RWPE2 (cell line): ENCODE measurements around the gene CHAF1B.
"Not testable (repeated sequence)": the region's sequence is repeated elsewhere in the genome, so short reads cannot be mapped to it uniquely, and the experiment has no call there.

Experiments
- ATAC-seq: fragments of 200-7000 bp; cut with Tn5 transposase; 3 replicates; pipeline ENCODE4 v1.9.1; 2021; ENCODE audit warnings: low read depth
- DNase-seq: peaks from one replicate; pipeline ENCODE4 v3.0.0-alpha.2; 2020; ENCODE audit warnings: low spot score
- H3K27ac ChIP-seq: fragments of 450-650 bp; 2 replicates; pipeline ENCODE4 v1.5.1; 2017; ENCODE audit warnings: mild to moderate bottlenecking; ENCODE audit not compliant: poor library complexity, severe bottlenecking
- H3K27me3 ChIP-seq: fragments of 250-450 bp; sonication (Bioruptor Pico); 2 replicates; pipeline ENCODE4 v1.5.1; 2021; ENCODE audit warnings: mild to moderate bottlenecking, moderate library complexity; ENCODE audit not compliant: insufficient read depth, poor library complexity, severe bottlenecking
- H3K36me3 ChIP-seq: fragments of 250-450 bp; sonication (Bioruptor Pico); 2 replicates; pipeline ENCODE4 v1.5.1; 2020; ENCODE audit warnings: low read depth, mild to moderate bottlenecking, moderate library complexity
- H3K4me1 ChIP-seq: fragments of 250-450 bp; sonication (Bioruptor Pico); 2 replicates; pipeline ENCODE4 v1.5.1; 2021; ENCODE audit warnings: mild to moderate bottlenecking, moderate library complexity; ENCODE audit not compliant: insufficient read depth, poor library complexity, severe bottlenecking
- H3K4me3 ChIP-seq: fragments of 250-450 bp; sonication (Bioruptor Pico); 2 replicates; pipeline ENCODE4 v1.5.1; 2021; ENCODE audit warnings: mild to moderate bottlenecking, moderate library complexity; ENCODE audit not compliant: severe bottlenecking
- H3K9me3 ChIP-seq: fragments of 250-450 bp; sonication (Bioruptor Pico); 2 replicates; pipeline ENCODE4 v1.5.1; 2021; ENCODE audit warnings: mild to moderate bottlenecking, moderate library complexity; ENCODE audit not compliant: severe bottlenecking
- TF ChIP-seq, protein P1 (sequence below): fragments of 450-650 bp; IDR thresholded peaks from one replicate; pipeline ENCODE4 v1.5.1; 2017; ENCODE audit warnings: mild to moderate bottlenecking, moderate library complexity; ENCODE audit not compliant: poor library complexity, severe bottlenecking

Gene CHAF1B

DNA sequence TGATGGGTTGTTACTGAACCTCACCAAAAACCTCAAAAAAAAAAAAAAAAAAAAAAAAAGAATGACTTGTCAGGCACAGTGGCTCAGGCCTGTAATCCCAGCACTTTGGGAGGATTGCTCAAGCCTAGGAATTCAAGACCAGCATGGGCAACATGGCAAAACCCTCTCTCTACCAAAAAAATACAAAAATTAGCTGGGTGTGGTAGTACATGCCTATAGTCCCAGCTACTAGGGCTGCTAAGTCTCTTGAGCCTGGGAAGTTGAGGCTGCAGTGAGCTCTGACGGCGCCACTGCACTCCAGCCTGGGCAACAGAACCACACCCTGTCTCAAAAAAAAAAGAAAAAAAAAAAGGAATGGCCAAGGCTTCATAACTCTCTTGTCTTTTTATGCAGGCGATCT, 11.1 kb downstream of the CHAF1B start:
- H3K27ac ChIP-seq, result no peak overlapping the region
- no peaks in the 10 kb centered on the region for H3K4me1 ChIP-seq
- H3K36me3 ChIP-seq, result peaks cover 63% of the 10 kb centered on the region
- TF ChIP-seq, protein P1, sequence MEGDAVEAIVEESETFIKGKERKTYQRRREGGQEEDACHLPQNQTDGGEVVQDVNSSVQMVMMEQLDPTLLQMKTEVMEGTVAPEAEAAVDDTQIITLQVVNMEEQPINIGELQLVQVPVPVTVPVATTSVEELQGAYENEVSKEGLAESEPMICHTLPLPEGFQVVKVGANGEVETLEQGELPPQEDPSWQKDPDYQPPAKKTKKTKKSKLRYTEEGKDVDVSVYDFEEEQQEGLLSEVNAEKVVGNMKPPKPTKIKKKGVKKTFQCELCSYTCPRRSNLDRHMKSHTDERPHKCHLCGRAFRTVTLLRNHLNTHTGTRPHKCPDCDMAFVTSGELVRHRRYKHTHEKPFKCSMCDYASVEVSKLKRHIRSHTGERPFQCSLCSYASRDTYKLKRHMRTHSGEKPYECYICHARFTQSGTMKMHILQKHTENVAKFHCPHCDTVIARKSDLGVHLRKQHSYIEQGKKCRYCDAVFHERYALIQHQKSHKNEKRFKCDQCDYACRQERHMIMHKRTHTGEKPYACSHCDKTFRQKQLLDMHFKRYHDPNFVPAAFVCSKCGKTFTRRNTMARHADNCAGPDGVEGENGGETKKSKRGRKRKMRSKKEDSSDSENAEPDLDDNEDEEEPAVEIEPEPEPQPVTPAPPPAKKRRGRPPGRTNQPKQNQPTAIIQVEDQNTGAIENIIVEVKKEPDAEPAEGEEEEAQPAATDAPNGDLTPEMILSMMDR, result no peak
- DNase-seq, result no peak
- ATAC-seq, result no peak
- no peak overlapping the region for H3K4me3 ChIP-seq
- no peaks in the 10 kb centered on the region for H3K27me3 ChIP-seq
- no peaks in the 10 kb centered on the region for H3K9me3 ChIP-seq

DNA sequence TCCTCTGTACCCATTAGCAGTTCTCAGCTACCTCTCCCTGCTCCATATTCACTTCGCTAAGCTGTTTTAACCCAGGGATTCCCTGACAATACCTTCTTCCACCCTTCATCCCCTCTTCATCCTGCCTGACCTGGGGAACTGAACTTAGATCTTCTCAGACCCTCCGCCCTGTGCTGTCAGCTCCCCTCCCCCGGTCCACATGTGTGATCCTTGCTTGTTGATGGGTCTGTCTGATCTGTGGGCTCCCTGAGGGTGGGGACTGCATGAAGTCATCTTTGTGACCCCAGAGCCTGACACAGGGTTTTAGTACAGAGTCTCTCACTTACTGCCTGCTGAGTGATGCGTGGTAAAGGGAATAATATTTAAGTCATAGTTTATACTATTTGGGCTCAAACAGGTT, 11.8 kb downstream of the CHAF1B start:
- DNase-seq, result no peak
- TF ChIP-seq, protein P1, result no peak
- Histone ChIP-seq H3K36me3 (peaks cover 68% of the 10 kb centered on the region), H3K4me1 (no peaks in the 10 kb centered on the region), H3K9me3 (no peaks in the 10 kb centered on the region), H3K27me3 (no peaks in the 10 kb centered on the region), H3K4me3 (no peak overlapping the region), H3K27ac (no peak overlapping the region)
- ATAC-seq, result no peak

DNA sequence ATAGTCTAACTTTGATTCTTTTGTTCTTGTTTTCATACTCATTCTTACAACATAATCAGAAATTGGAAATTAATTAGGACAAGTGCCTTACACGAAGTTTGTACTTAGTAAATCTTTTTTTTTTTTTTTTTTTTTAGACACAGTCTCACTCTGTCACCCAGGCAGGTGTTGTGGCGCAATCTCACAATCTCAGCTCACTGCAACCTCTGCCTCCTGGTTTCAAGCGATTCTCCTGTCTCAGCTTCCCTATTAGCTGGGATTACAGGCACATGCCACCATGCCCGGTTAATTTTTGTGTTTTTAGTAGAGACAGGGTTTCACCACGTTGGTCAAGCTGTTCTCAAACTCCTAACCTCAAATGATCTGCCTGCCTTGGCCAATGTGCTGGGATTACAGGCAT, 12.4 kb downstream of the CHAF1B start:
- Histone ChIP-seq H3K4me1 (no peaks in the 10 kb centered on the region), H3K36me3 (peaks cover 74% of the 10 kb centered on the region), H3K9me3 (no peaks in the 10 kb centered on the region), H3K4me3 (no peak overlapping the region), H3K27ac (no peak overlapping the region), H3K27me3 (no peaks in the 10 kb centered on the region)
- ATAC-seq (no peak), DNase-seq (no peak)
- TF ChIP-seq, protein P1, result no peak

DNA sequence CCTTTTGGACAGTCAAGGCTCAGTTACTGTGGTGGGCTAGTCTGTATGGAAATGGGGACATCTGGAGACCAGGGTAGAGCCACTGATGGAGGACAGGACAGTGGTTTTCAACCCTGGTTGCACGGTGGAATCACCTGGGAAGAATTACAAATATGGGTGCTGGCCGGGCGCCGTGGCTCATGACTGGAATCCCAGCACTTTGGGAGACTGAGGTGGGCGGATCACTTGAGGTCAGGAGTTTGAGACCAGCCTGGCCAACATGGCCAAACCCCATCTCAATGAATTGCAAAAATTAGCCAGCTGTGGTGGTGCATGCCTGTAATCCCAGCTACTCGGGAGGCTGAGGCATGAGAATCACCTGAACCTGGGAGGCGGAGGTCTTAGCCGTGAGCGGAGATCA, 14.5 kb downstream of the CHAF1B start:
- H3K4me3 ChIP-seq, H3K9me3 ChIP-seq, H3K27me3 ChIP-seq, ATAC-seq, H3K27ac ChIP-seq, DNase-seq, H3K4me1 ChIP-seq: not testable (repeated sequence)
- H3K36me3 ChIP-seq, result peaks cover 76% of the 10 kb centered on the region

DNA sequence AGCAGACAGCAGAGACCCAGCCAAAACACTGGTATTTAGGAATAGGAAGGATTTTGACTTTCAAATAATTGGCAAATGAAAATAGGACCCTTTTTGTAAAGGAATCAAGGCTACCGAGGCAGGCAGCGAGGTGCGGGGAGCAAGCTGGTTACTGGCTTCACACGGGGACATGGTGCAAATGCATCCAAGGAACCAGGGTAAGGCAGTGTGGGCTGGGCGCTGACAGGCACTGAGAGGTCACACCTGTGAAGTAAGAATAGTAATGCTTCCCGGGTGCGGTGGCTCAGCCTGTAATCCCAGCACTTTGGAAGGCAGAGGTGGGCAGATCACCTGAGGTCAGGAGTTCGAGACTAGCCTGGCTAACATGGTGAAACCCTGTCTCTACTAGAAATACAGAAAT, 15.5 kb downstream of the CHAF1B start:
- H3K4me3 ChIP-seq, result no peak overlapping the region
- H3K27ac ChIP-seq, result no peak overlapping the region
- TF ChIP-seq, protein P1, result no peak
- no peaks in the 10 kb centered on the region for H3K27me3 ChIP-seq
- no peaks in the 10 kb centered on the region for H3K9me3 ChIP-seq
- H3K36me3 ChIP-seq, result peaks cover 77% of the 10 kb centered on the region
- DNase-seq (no peak), ATAC-seq (no peak)
- H3K4me1 ChIP-seq, result no peaks in the 10 kb centered on the region
